K562 (cell line): ENCODE measurements around the gene TMIGD3. TPM values are rescaled to one million over a fixed set of nuclear protein-coding genes. Genes with fewer than 3 reads are reported as not detected.
A peak's percentile ranks its signal among the peaks of the same experiment; 100 is the strongest.

Experiments used
- ARHGAP35 ChIP-seq: fragments of 450-650 bp; IDR thresholded peaks from 2 replicates; pipeline ENCODE4 v1.6.1; 2018; ENCODE audit not compliant: partially characterized antibody
- CCNT2 ChIP-seq: IDR thresholded peaks from 2 replicates; pipeline ENCODE4 v1.6.1; 2011; ENCODE audit warnings: borderline replicate concordance, low read depth, mild to moderate bottlenecking, moderate library complexity, mixed read lengths, low read length; ENCODE audit not compliant: insufficient read length; ENCODE audit errors: extremely low read depth
- CHD2 ChIP-seq: IDR thresholded peaks from 2 replicates; pipeline ENCODE4 v1.6.1; 2011; ENCODE audit warnings: low read depth, low read length
- E2F3 ChIP-seq: fragments of 250-450 bp; sonication (Bioruptor Pico); IDR thresholded peaks from 2 replicates; pipeline ENCODE4 v1.4.0; 2020; ENCODE audit warnings: mild to moderate bottlenecking
- ESRRA ChIP-seq: fragments of 450-650 bp; IDR thresholded peaks from 2 replicates; pipeline ENCODE4 v1.6.1; 2014; ENCODE audit warnings: low read depth, mild to moderate bottlenecking, moderate library complexity, borderline replicate concordance
- GATAD2A ChIP-seq: fragments of 450-650 bp; IDR thresholded peaks from 2 replicates; pipeline ENCODE4 v1.6.1; 2017
- L3MBTL2 ChIP-seq: fragments of 450-650 bp; IDR thresholded peaks from 2 replicates; pipeline ENCODE4 v1.6.1; 2016; ENCODE audit warnings: mild to moderate bottlenecking, moderate library complexity
- LARP7 ChIP-seq: fragments of 450-650 bp; IDR thresholded peaks from 2 replicates; pipeline ENCODE4 v1.6.1; 2016
- MEF2D ChIP-seq: conservative IDR thresholded peaks from 2 replicates; pipeline ENCODE4 v1.6.1; 2016; ENCODE audit warnings: low read depth, missing genetic modification characterization, missing compliant biosample characterization
- NCOA1 ChIP-seq: fragments of 450-650 bp; IDR thresholded peaks from 2 replicates; pipeline ENCODE4 v1.6.1; 2016; ENCODE audit warnings: low read depth
- NFIC ChIP-seq: fragments of 450-650 bp; IDR thresholded peaks from 2 replicates; pipeline ENCODE4 v1.6.1; 2017; ENCODE audit warnings: mild to moderate bottlenecking, inconsistent platforms
- PHF20 ChIP-seq: fragments of 450-650 bp; IDR thresholded peaks from 2 replicates; pipeline ENCODE4 v1.6.1; 2018; ENCODE audit not compliant: partially characterized antibody
- SIN3A ChIP-seq, 2 experiments: fragments of 150-350 bp in 1 of 2; IDR thresholded peaks; 2 replicates each; pipeline ENCODE4 v1.6.1; 2011 to 2016; ENCODE audit warnings: borderline replicate concordance in 2 of 2, low read depth in 2 of 2, low read length in 2 of 2, mild to moderate bottlenecking in 2 of 2, moderate library complexity in 2 of 2; ENCODE audit not compliant: control insufficient read depth in 1 of 2
- SMC3 ChIP-seq: conservative IDR thresholded peaks from 2 replicates; pipeline ENCODE4 v1.6.1; 2011; ENCODE audit warnings: low read depth, low read length, improper control_type of control experiment; ENCODE audit not compliant: insufficient read depth
- TCFL5 ChIP-seq: fragments of 250-450 bp; sonication (Bioruptor Pico); conservative IDR thresholded peaks from 2 replicates; pipeline ENCODE4 v1.6.1; 2021; ENCODE audit warnings: mild to moderate bottlenecking, moderate library complexity, matching md5 sums
- THRAP3 ChIP-seq: fragments of 450-650 bp; IDR thresholded peaks from 2 replicates; pipeline ENCODE4 v1.6.1; 2016; ENCODE audit warnings: mild to moderate bottlenecking, inconsistent platforms, borderline replicate concordance
- ZBED1 ChIP-seq: IDR thresholded peaks from 2 replicates; pipeline ENCODE4 v1.6.1; 2014
- ZNF212 ChIP-seq: fragments of 450-650 bp; formaldehyde crosslinking; IDR thresholded peaks from 2 replicates; pipeline ENCODE4 v1.4.0; 2020; ENCODE audit warnings: mild to moderate bottlenecking
- ZNF408 ChIP-seq: fragments of 250-450 bp; sonication (Bioruptor Pico); IDR thresholded peaks from 2 replicates; pipeline ENCODE4 v1.4.0; 2020; ENCODE audit warnings: low read depth, mild to moderate bottlenecking, moderate library complexity
- ZNF668 ChIP-seq: fragments of 250-450 bp; sonication (Bioruptor Pico); IDR thresholded peaks from 2 replicates; pipeline ENCODE4 v1.8.0; 2022; ENCODE audit warnings: mild to moderate bottlenecking, inconsistent platforms
- polyA plus RNA-seq, 8 experiments: library from polyadenylated mRNA; depleted of rRNA in 4 of 8; stranded (reverse) in 5 of 8; unstranded in 3 of 8; fragments of >200 nt; fragmentation: Nextera tagmentation in 2 of 8; fragmentation: Illumina TruSeq in 1 of 8; extraction: Ambion mirVana in 2 of 8; extraction: Trizol in 1 of 8; gene quantifications; 2 replicates each; pipeline versions ENCODE4 v1.2.1 to v1.2.3, GENCODE V29; 2011 to 2014; ENCODE audit warnings: inconsistent platforms in 1 of 8, missing spikeins in 1 of 8
- total RNA-seq, 7 experiments: library from RNA; depleted of rRNA in 6 of 7; stranded (reverse); fragments of >200 nt in 6 of 7; fragmentation: Illumina TruSeq in 2 of 7; extraction: Trizol in 2 of 7; gene quantifications; 2 replicates each; pipeline versions ENCODE4 v1.2.1 to v1.2.3, GENCODE V29; 2011 to 2021; ENCODE audit warnings: low replicate concordance in 1 of 7
- TF ChIP-seq, protein P1 (sequence below): fragments of 450-650 bp; IDR thresholded peaks from 2 replicates; pipeline ENCODE4 v1.6.1; 2014; ENCODE audit warnings: low read depth, mild to moderate bottlenecking, moderate library complexity, borderline replicate concordance
- TF ChIP-seq, protein P2 (sequence below): sonication (generic); formaldehyde crosslinking; IDR thresholded peaks from 2 replicates; pipeline ENCODE4 v1.8.1; 2023; ENCODE audit warnings: mild to moderate bottlenecking, missing genetic modification reagents, moderate library complexity
- TF ChIP-seq, protein P3 (sequence below): fragments of 450-650 bp; IDR thresholded peaks from 2 replicates; pipeline ENCODE4 v1.6.1; 2017; ENCODE audit warnings: antibody characterized with exemption, mild to moderate bottlenecking

Gene TMIGD3
- total and polyA plus RNA-seq, 9 of the 15 experiments (the other 6 are each of a cell fraction or from before 2014, with no cell fraction given): 0.11 to 0.13 (median 0.11) TPM; not detected in 6

DNA sequence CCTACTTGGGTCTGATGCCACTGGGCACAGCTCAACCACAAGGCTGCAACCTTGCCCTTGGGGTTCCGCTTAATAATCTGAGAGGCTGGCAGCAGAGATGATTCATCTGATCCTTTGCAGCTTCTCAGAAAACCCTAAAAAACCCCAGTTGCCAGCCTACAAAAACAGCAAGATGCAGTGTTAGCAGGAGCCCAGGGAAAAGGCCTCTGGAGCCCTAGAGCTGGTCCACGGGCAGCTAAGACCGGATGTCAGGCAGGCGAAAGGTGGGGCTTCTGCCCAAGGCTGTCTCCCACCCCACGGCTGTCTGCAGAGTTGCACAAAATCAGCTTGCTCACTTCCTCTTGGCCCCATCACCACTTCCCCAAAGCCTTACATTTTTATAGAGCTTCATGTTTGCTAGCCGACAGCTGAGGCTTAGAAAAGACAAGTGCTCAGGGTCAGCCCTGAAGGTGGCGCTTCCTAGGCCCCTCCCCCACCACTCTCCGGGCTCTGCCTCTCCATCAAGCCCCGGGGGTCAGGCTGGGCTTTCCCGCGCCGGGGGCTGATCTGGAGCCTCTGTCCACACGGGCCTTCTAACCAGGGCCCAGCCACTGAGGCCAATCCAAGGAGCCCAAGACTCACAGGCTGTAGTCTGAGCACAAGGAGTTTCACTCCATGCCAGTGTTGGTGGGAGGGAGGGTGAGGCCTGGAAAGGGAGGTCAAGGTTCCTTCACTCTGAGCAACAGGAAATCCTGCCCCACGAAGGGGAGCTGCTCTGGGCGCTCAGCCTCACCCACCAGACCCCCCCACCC lies 4.2 kb upstream of the TMIGD3 start (continued):
- TF ChIP-seq, protein P1, sequence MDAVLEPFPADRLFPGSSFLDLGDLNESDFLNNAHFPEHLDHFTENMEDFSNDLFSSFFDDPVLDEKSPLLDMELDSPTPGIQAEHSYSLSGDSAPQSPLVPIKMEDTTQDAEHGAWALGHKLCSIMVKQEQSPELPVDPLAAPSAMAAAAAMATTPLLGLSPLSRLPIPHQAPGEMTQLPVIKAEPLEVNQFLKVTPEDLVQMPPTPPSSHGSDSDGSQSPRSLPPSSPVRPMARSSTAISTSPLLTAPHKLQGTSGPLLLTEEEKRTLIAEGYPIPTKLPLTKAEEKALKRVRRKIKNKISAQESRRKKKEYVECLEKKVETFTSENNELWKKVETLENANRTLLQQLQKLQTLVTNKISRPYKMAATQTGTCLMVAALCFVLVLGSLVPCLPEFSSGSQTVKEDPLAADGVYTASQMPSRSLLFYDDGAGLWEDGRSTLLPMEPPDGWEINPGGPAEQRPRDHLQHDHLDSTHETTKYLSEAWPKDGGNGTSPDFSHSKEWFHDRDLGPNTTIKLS: peak; percentile 27; the same call in 1 of the 2 replicates
- TF ChIP-seq, protein P2, sequence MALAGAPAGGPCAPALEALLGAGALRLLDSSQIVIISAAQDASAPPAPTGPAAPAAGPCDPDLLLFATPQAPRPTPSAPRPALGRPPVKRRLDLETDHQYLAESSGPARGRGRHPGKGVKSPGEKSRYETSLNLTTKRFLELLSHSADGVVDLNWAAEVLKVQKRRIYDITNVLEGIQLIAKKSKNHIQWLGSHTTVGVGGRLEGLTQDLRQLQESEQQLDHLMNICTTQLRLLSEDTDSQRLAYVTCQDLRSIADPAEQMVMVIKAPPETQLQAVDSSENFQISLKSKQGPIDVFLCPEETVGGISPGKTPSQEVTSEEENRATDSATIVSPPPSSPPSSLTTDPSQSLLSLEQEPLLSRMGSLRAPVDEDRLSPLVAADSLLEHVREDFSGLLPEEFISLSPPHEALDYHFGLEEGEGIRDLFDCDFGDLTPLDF (CRISPR knock-in tag): peak; percentile 34
- TF ChIP-seq SMC3: no peak
- TF ChIP-seq, protein P3, sequence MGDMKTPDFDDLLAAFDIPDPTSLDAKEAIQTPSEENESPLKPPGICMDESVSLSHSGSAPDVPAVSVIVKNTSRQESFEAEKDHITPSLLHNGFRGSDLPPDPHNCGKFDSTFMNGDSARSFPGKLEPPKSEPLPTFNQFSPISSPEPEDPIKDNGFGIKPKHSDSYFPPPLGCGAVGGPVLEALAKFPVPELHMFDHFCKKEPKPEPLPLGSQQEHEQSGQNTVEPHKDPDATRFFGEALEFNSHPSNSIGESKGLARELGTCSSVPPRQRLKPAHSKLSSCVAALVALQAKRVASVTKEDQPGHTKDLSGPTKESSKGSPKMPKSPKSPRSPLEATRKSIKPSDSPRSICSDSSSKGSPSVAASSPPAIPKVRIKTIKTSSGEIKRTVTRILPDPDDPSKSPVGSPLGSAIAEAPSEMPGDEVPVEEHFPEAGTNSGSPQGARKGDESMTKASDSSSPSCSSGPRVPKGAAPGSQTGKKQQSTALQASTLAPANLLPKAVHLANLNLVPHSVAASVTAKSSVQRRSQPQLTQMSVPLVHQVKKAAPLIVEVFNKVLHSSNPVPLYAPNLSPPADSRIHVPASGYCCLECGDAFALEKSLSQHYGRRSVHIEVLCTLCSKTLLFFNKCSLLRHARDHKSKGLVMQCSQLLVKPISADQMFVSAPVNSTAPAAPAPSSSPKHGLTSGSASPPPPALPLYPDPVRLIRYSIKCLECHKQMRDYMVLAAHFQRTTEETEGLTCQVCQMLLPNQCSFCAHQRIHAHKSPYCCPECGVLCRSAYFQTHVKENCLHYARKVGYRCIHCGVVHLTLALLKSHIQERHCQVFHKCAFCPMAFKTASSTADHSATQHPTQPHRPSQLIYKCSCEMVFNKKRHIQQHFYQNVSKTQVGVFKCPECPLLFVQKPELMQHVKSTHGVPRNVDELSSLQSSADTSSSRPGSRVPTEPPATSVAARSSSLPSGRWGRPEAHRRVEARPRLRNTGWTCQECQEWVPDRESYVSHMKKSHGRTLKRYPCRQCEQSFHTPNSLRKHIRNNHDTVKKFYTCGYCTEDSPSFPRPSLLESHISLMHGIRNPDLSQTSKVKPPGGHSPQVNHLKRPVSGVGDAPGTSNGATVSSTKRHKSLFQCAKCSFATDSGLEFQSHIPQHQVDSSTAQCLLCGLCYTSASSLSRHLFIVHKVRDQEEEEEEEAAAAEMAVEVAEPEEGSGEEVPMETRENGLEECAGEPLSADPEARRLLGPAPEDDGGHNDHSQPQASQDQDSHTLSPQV: peak; percentile 88
- TF ChIP-seq GATAD2A: no peak
- TF ChIP-seq ARHGAP35: no peak
- no peak for TF ChIP-seq ZNF408 (CRISPR knock-in tag)
- no peak for TF ChIP-seq ZNF212 (CRISPR knock-in tag)
- no peak for TF ChIP-seq CCNT2
- TF ChIP-seq CHD2: peak; percentile 31; the same call in 1 of the 2 replicates
- no peak for TF ChIP-seq NCOA1
- 0 out of 2 replicates have a peak, but pooled peaks have one; percentile 29 for TF ChIP-seq ZNF668 (CRISPR knock-in tag)
- 0 out of 2 replicates have a peak, but pooled peaks have one; percentile 68 for TF ChIP-seq THRAP3
- TF ChIP-seq PHF20: peak; percentile 65
- 0 out of 2 replicates have a peak, but pooled peaks have one; percentile 60 for TF ChIP-seq E2F3 (CRISPR knock-in tag)
- TF ChIP-seq TCFL5: no peak
- TF ChIP-seq NFIC: no peak; the same call in 1 of the 2 replicates
- 0 out of 2 replicates have a peak, but pooled peaks have one; percentile 15 for TF ChIP-seq MEF2D (tag)
- peak; percentile 71 for TF ChIP-seq ESRRA
- TF ChIP-seq L3MBTL2: peak; percentile 75
- 0 out of 4 replicates have a peak, but pooled peaks of 1 of the 2 experiments have one; percentile 26 for TF ChIP-seq SIN3A (IDR thresholded peaks at IDR 0.05; ENCODE audit: borderline replicate concordance in 2 of 2, control insufficient read depth in 1 of 2, low read depth in 2 of 2, low read length in 2 of 2)
- TF ChIP-seq LARP7: no peak
- no peak; the same call in 1 of the 2 replicates for TF ChIP-seq ZBED1
